CD4-positive, alpha-beta T cell treated with Interleukin-6 for 4 hours (primary cell): Measurements from ENCODE around the gene MYO7B.
A peak's percentile ranks its signal among the peaks of the same experiment; 100 is the strongest.

Experiments
- DNase-seq: peaks from one replicate; pipeline ENCODE4 v3.0.0-alpha.2; 2020; ENCODE audit warnings: mixed read lengths

MYO7B gene

GRCh38 chr2:127670055-127670956 is 134.8 kb downstream of the MYO7B start:
- DNase-seq = no peak

- no peak for DNase-seq
Measured at GRCh38 chr2:127670957-127671290, 135.4 kb downstream of the MYO7B start.

GRCh38 chr2:127671557-127672302 is 136.2 kb downstream of the MYO7B start:
- DNase-seq = no peak

- no peak for DNase-seq
Measured at GRCh38 chr2:127672341-127673224, 137.1 kb downstream of the MYO7B start.

- DNase-seq = no peak
Measured at GRCh38 chr2:127673291-127674069, 138.0 kb downstream of the MYO7B start.

GRCh38 chr2:127674241-127675209 is 139.0 kb downstream of the MYO7B start:
- peak; percentile 34 for DNase-seq

- no peak for DNase-seq
Measured at GRCh38 chr2:127675331-127676261, 140.1 kb downstream of the MYO7B start, which contains the start of gene LIMS2. LIMS2 (minus strand) TSS chr2:127675530; CDS start chr2:127675024, 506 bp downstream.

GRCh38 chr2:127676906-127677305 is 141.4 kb downstream of the MYO7B start:
- no peak for DNase-seq

- DNase-seq = no peak
Measured at GRCh38 chr2:127678531-127678930, 143.0 kb downstream of the MYO7B start.

GRCh38 chr2:127678991-127679390 is 143.5 kb downstream of the MYO7B start:
- no peak for DNase-seq

- DNase-seq = no peak
Measured at GRCh38 chr2:127679680-127680361, 144.3 kb downstream of the MYO7B start.

GRCh38 chr2:127680706-127681287 is 145.3 kb downstream of the MYO7B start:
- no peak for DNase-seq

GRCh38 chr2:127681288-127681804 is 145.9 kb downstream of the MYO7B start:
- no peak for DNase-seq

GRCh38 chr2:127681976-127682857 is 146.7 kb downstream of the MYO7B start:
- DNase-seq = no peak

GRCh38 chr2:127683056-127683455 is 147.6 kb downstream of the MYO7B start:
- no peak for DNase-seq

GRCh38 chr2:127683757-127684156 is 148.3 kb downstream of the MYO7B start:
- DNase-seq = no peak

GRCh38 chr2:127685410-127686080 is 150.1 kb downstream of the MYO7B start:
- DNase-seq = no peak
